HCT116 (cell line): Measurements from ENCODE around the gene KIF26B. TPM values are rescaled to one million over a fixed set of nuclear protein-coding genes. Genes with fewer than 3 reads are reported as not detected.

Source experiments
- ATAC-seq: fragments of 200-7000 bp; cut with Tn5 transposase; 2 replicates; pipeline ENCODE4 v1.9.1; 2020; ENCODE audit warnings: mild to moderate bottlenecking, moderate library complexity
- BruUV-seq: library from RNA; stranded (reverse); fragments of 400-500 nt; replicated peaks from 2 replicates; lab custom pipeline; 2021; lab: Mats Ljungman, UMichigan
- CTCF ChIA-PET: fragments of 300-600 bp; sonication (Branson Sonifier 250); formaldehyde crosslinking; loops from one replicate; lab custom pipeline; 2021; ENCODE audit warnings: antibody characterized with exemption; lab: Charles Lee
- POLR2A ChIA-PET: fragments of 300-600, 350-600 bp; sonication (Branson Sonifier 250); formaldehyde crosslinking; loops from one replicate; lab custom pipeline; 2021; ENCODE audit warnings: antibody characterized with exemption; lab: Charles Lee
- RAD21 ChIA-PET, 2 experiments: fragments of 300-600 bp; sonication (Branson Sonifier 250); formaldehyde crosslinking; loops; one replicate each; lab custom pipeline; 2023; ENCODE audit warnings: low total read pairs in 2 of 2; ENCODE audit not compliant: uncharacterized antibody in 2 of 2, unreplicated experiment in 2 of 2, low non-redundant PET in 1 of 2; lab: Charles Lee
- DNase-seq: peaks from one replicate; pipeline ENCODE4 v3.0.0-alpha.2; 2010; ENCODE audit warnings: low read depth, low spot score
- H2AFZ ChIP-seq: fragments of 200-600 bp; shearing (Covaris generic), sonication (generic); 2 replicates; pipeline ENCODE4 v1.6.1; 2017; ENCODE audit warnings: low read depth, mixed run types, mixed read lengths, antibody characterized with exemption, low read length; ENCODE audit not compliant: poor library complexity, severe bottlenecking
- H3K27ac ChIP-seq: 2 replicates; pipeline ENCODE4 v1.5.1; 2012; ENCODE audit warnings: low read depth, low read length
- H3K27me3 ChIP-seq: fragments of 200-600 bp; sonication (generic); 2 replicates; pipeline ENCODE4 v1.6.1; 2016; ENCODE audit warnings: mixed run types, low read length, mixed read lengths; ENCODE audit not compliant: insufficient read depth
- H3K36me3 ChIP-seq, 2 experiments: fragments of 200-500 bp in 1 of 2; fragments of 200-600 bp in 1 of 2; sonication (Bioruptor generic) in 1 of 2; sonication (generic) in 1 of 2; 2 replicates each; pipeline versions ENCODE4 v1.5.1 to v1.6.1; 2014 to 2016; ENCODE audit warnings: low read length in 2 of 2, inconsistent platforms in 1 of 2, mixed read lengths in 1 of 2, mixed run types in 1 of 2; ENCODE audit not compliant: insufficient read depth in 2 of 2, control insufficient read depth in 1 of 2
- H3K4me1 ChIP-seq, 2 experiments: fragments of 200-600 bp in 1 of 2; sonication (generic) in 1 of 2; 2 replicates each; pipeline versions ENCODE4 v1.5.1 to v1.6.1; 2012 to 2017; ENCODE audit warnings: low read length in 2 of 2, inconsistent platforms in 1 of 2, mild to moderate bottlenecking in 1 of 2, mixed read lengths in 1 of 2, mixed run types in 1 of 2, moderate library complexity in 1 of 2; ENCODE audit not compliant: insufficient read depth in 2 of 2, control insufficient read depth in 1 of 2
- H3K4me2 ChIP-seq: fragments of 200-600 bp; sonication (generic); 2 replicates; pipeline ENCODE4 v1.6.1; 2017; ENCODE audit warnings: mixed run types, low read length, mixed read lengths
- H3K4me3 ChIP-seq, 2 experiments: fragments of 200-600 bp in 1 of 2; sonication (generic) in 1 of 2; replicated peaks in 1 of 2; 2 replicates each; pipeline ENCODE4 v1.5.1; 2011 to 2016; ENCODE audit warnings: low read length in 2 of 2, control low read depth in 1 of 2, low read depth in 1 of 2, mild to moderate bottlenecking in 1 of 2, mixed read lengths in 1 of 2, mixed run types in 1 of 2
- H3K79me2 ChIP-seq: fragments of 200-600 bp; sonication (generic); 2 replicates; pipeline ENCODE4 v1.6.1; 2017; ENCODE audit warnings: mild to moderate bottlenecking, mixed run types, low read length, moderate library complexity, mixed read lengths; ENCODE audit not compliant: insufficient read depth
- H3K9ac ChIP-seq: fragments of 200-600 bp; sonication (generic); 2 replicates; pipeline ENCODE4 v1.6.1; 2016; ENCODE audit warnings: low read length, mixed read lengths
- H3K9me2 ChIP-seq: fragments of 200-600 bp; sonication (generic), shearing (Covaris generic); 2 replicates; pipeline ENCODE4 v1.6.1; 2017; ENCODE audit warnings: mixed run types, mild to moderate bottlenecking, moderate library complexity; ENCODE audit not compliant: insufficient read depth
- H3K9me3 ChIP-seq, 2 experiments: fragments of 200-500 bp in 1 of 2; fragments of 200-600 bp in 1 of 2; sonication (Bioruptor generic) in 1 of 2; sonication (generic) in 1 of 2; 2 replicates each; pipeline ENCODE4 v1.6.1; 2014 to 2017; ENCODE audit warnings: low read length in 2 of 2, mixed read lengths in 2 of 2, inconsistent platforms in 1 of 2, low read depth in 1 of 2, mild to moderate bottlenecking in 1 of 2, mixed run types in 1 of 2, moderate library complexity in 1 of 2; ENCODE audit not compliant: control insufficient read depth in 1 of 2, insufficient read depth in 1 of 2
- H4K20me1 ChIP-seq: fragments of 200-600 bp; sonication (generic), shearing (Covaris generic); 2 replicates; pipeline ENCODE4 v1.6.1; 2017; ENCODE audit warnings: mixed run types, mild to moderate bottlenecking, moderate library complexity; ENCODE audit not compliant: insufficient read depth
- ATF3 ChIP-seq: IDR thresholded peaks from 2 replicates; pipeline ENCODE4 v1.6.1; 2012
- CBX3 ChIP-seq: IDR thresholded peaks from 2 replicates; pipeline ENCODE4 v1.6.1; 2012; ENCODE audit warnings: low read depth
- CEBPB ChIP-seq: IDR thresholded peaks from 2 replicates; pipeline ENCODE4 v1.6.1; 2012; ENCODE audit warnings: low read depth
- EGR1 ChIP-seq: IDR thresholded peaks from 2 replicates; pipeline ENCODE4 v1.6.1; 2012; ENCODE audit warnings: low read depth
- ELF1 ChIP-seq: IDR thresholded peaks from 2 replicates; pipeline ENCODE4 v1.6.1; 2012; ENCODE audit warnings: low read depth, borderline replicate concordance
- EZH2 ChIP-seq: fragments of 200-600 bp; sonication (generic); IDR thresholded peaks from 2 replicates; pipeline ENCODE4 v1.6.1; 2017; ENCODE audit warnings: antibody characterized with exemption, mixed run types
- EZH2phosphoT487 ChIP-seq: fragments of 200-600 bp; IDR thresholded peaks from 2 replicates; pipeline ENCODE4 v1.6.1; 2018; ENCODE audit warnings: antibody characterized with exemption, borderline replicate concordance
- FOSL1 ChIP-seq: IDR thresholded peaks from 2 replicates; pipeline ENCODE4 v1.6.1; 2012; ENCODE audit warnings: low read depth
- MAX ChIP-seq: IDR thresholded peaks from 2 replicates; pipeline ENCODE4 v1.6.1; 2012
- POLR2AphosphoS5 ChIP-seq: IDR thresholded peaks from 2 replicates; pipeline ENCODE4 v1.6.1; 2011; ENCODE audit warnings: mild to moderate bottlenecking, low read depth, low read length, moderate library complexity
- REST ChIP-seq: IDR thresholded peaks from 2 replicates; pipeline ENCODE4 v1.6.1; 2012; ENCODE audit warnings: low read depth
- SIN3A ChIP-seq: IDR thresholded peaks from 2 replicates; pipeline ENCODE4 v1.6.1; 2012; ENCODE audit warnings: low read depth
- SP1 ChIP-seq: IDR thresholded peaks from 2 replicates; pipeline ENCODE4 v1.6.1; 2012; ENCODE audit warnings: low read depth
- SRF ChIP-seq: IDR thresholded peaks from 2 replicates; pipeline ENCODE4 v1.6.1; 2012; ENCODE audit warnings: low read depth
- TCF7L2 ChIP-seq: IDR thresholded peaks from 2 replicates; pipeline ENCODE4 v1.7.0; 2011; ENCODE audit warnings: borderline replicate concordance, inconsistent platforms; ENCODE audit not compliant: insufficient read depth, insufficient read length; ENCODE audit errors: extremely low read depth
- YY1 ChIP-seq: IDR thresholded peaks from 2 replicates; pipeline ENCODE4 v1.6.1; 2011; ENCODE audit warnings: low read length, low read depth, moderate library complexity, mild to moderate bottlenecking; ENCODE audit not compliant: insufficient replicate concordance; ENCODE audit errors: extremely low read depth
- ZBTB33 ChIP-seq: IDR thresholded peaks from 2 replicates; pipeline ENCODE4 v1.6.1; 2011; ENCODE audit warnings: mild to moderate bottlenecking, low read length, moderate library complexity; ENCODE audit not compliant: insufficient replicate concordance; ENCODE audit errors: extremely low read depth
- ZFX ChIP-seq: fragments of 450-650 bp; IDR thresholded peaks from 2 replicates; pipeline ENCODE4 v1.6.1; 2017
- ZNF274 ChIP-seq: fragments of 200-500 bp; sonication (Bioruptor generic); IDR thresholded peaks from 2 replicates; pipeline ENCODE4 v1.6.1; 2014; ENCODE audit warnings: mild to moderate bottlenecking, low read depth, low read length, inconsistent platforms
- intact Hi-C: fragments of 100-400 bp; cut with micrococcal nuclease; formaldehyde crosslinking; loops from 2 replicates; pipeline ENCODE4 v1.10.0; 2022
- total RNA-seq: library from RNA; stranded (reverse); gene quantifications from one replicate; pipeline ENCODE4 v1.2.1, GENCODE V29; 2021; ENCODE audit not compliant: unreplicated experiment

Gene KIF26B
- total RNA-seq, 1 experiment from 2014 or later = 0.49 TPM

- ATAC-seq (no peak), DNase-seq (no peak)
- no peak for TF ChIP-seq POLR2AphosphoS5
- TF ChIP-seq ZBTB33 = no peak
- TF ChIP-seq EGR1 = no peak
- no peak for TF ChIP-seq FOSL1
- no peak for TF ChIP-seq TCF7L2
- no peak for TF ChIP-seq YY1
- TF ChIP-seq ZFX = no peak
- TF ChIP-seq CBX3 = no peak
- no peak for TF ChIP-seq SRF
- TF ChIP-seq SIN3A = no peak
- TF ChIP-seq SP1 = no peak
- no peak for TF ChIP-seq CEBPB
- no peak for TF ChIP-seq ATF3
- no peak for TF ChIP-seq ELF1
- no peak for TF ChIP-seq EZH2
- no peak for TF ChIP-seq EZH2phosphoT487
- no peak for TF ChIP-seq REST
- no peak for TF ChIP-seq MAX
- no peak for TF ChIP-seq ZNF274
- RAD21 ChIA-PET = no interaction called here
- Histone ChIP-seq H3K4me3 (no peak overlapping the region), H3K4me2 (no peak overlapping the region), H3K4me1 (no peaks in the 10 kb centered on the region), H3K9ac (no peak overlapping the region), H2AFZ (no peak overlapping the region), H3K27me3 (peaks cover 57% of the 10 kb centered on the region), H3K9me3 (no peaks in the 10 kb centered on the region), H4K20me1 (no peaks in the 10 kb centered on the region), H3K79me2 (no peaks in the 10 kb centered on the region), H3K9me2 (no peaks in the 10 kb centered on the region), H3K27ac (no peak overlapping the region), H3K36me3 (no peaks in the 10 kb centered on the region)
- POLR2A ChIA-PET = no interaction called here
- BruUV-seq = no TSS peak
- intact Hi-C loops = no loop called here
- CTCF ChIA-PET = no interaction called here
These were observed 427.2 kb downstream of the KIF26B start for GRCh38 chr1:245582026-245582425.
